ENCODE results near the gene PRKD1. TPM values are rescaled to one million over a fixed set of nuclear protein-coding genes. Genes with fewer than 3 reads are reported as not detected.

The PRKD1 gene
- total RNA-seq, 2 experiments from 2014 or later, result not detected

- CTCF ChIA-PET, result no interaction called here
Observed at GRCh38 chr14:29566194-29566593, 361.5 kb downstream of the PRKD1 start.

GRCh38 chr14:29558516-29558915, 369.1 kb downstream of the PRKD1 start:
- ChIA-PET POLR2A (no interaction called here), CTCF (no interaction called here)
- Mint-ChIP-seq H3K27ac (no peak overlapping the region), H3K36me3 (no peaks in the 10 kb centered on the region), H3K27me3 (no peaks in the 10 kb centered on the region), H3K9me3 (peaks cover 10% of the 10 kb centered on the region), H3K4me3 (no peak overlapping the region), H3K4me1 (ENCODE audit: low read depth) (no peaks in the 10 kb centered on the region)
- no peak for DNase-seq
- intact Hi-C loops (cut with micrococcal nuclease), result no loop called here

More at GRCh38 chr14:29566194-29566593, 361.5 kb downstream of the PRKD1 start:
- Mint-ChIP-seq H3K9me3 (peaks cover 26% of the 10 kb centered on the region), H3K27ac (no peak overlapping the region), H3K4me1 (ENCODE audit: low read depth) (no peaks in the 10 kb centered on the region), H3K36me3 (no peaks in the 10 kb centered on the region), H3K4me3 (no peak overlapping the region), H3K27me3 (no peaks in the 10 kb centered on the region)
- no peak for DNase-seq
- intact Hi-C loops (cut with micrococcal nuclease), result no loop called here
- POLR2A ChIA-PET, result no interaction called here

- no peak overlapping the region for H3K27ac Mint-ChIP-seq
- peaks cover 6% of the 10 kb centered on the region for H3K9me3 Mint-ChIP-seq
- intact Hi-C loops (cut with micrococcal nuclease), result no loop called here
- no peaks in the 10 kb centered on the region for H3K36me3 Mint-ChIP-seq
- ChIA-PET CTCF (no interaction called here), POLR2A (no interaction called here)
- DNase-seq, result no peak
- no peaks in the 10 kb centered on the region for H3K27me3 Mint-ChIP-seq
- no peaks in the 10 kb centered on the region for H3K4me1 Mint-ChIP-seq (ENCODE audit: low read depth)
- no peak overlapping the region for H3K4me3 Mint-ChIP-seq
Observed at GRCh38 chr14:29554335-29554734, 373.3 kb downstream of the PRKD1 start.

DNA sequence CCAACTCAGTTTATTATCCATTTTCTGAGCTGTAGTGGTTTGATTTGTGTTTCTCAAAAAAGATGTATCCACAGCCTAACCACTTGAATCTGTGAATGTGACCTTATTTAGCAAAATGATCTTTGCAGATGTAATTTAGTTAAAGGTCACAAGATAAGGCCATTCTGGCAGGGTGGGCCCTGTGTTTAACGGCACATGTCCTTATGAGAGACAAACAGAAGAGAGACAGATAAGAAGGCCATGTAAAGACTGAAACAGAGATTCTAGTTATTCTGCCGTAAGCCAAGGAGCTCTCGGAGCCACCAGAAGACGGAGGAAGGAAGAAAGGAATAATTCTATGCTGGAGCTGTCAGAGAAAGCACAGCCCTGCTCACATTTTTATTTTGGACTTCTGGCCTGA, 374.2 kb downstream of the PRKD1 start:
- DNase-seq, result no peak
- no peaks in the 10 kb centered on the region for H3K36me3 Mint-ChIP-seq
- no peak overlapping the region for H3K27ac Mint-ChIP-seq
- intact Hi-C loops (cut with micrococcal nuclease), result no loop called here
- H3K9me3 Mint-ChIP-seq, result peaks cover 2% of the 10 kb centered on the region
- no peak overlapping the region for H3K4me3 Mint-ChIP-seq
- no peaks in the 10 kb centered on the region for H3K27me3 Mint-ChIP-seq
- POLR2A ChIA-PET, result no interaction called here
- no peaks in the 10 kb centered on the region for H3K4me1 Mint-ChIP-seq (ENCODE audit: low read depth)
- CTCF ChIA-PET, result no interaction called here

DNA sequence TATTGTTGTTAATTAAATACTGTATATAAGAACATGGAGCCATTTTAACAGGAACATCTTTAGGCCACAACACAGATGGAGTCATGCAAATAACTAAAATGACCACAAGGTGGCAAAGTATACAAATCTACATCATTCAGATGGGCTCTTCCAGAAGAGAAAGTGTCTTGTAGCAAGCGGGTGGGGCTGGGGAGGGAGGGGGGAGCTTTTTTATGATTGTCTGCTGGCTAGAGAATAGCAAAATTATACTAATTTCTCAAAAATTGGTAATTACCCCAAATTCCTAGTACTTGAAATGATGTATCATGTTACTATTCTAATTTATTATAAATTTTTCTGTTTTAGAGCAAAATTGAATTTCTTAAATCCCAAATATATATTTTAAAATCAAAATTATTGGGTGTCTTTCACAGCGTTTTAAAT, 378.7 kb downstream of the PRKD1 start:
- intact Hi-C loops (cut with micrococcal nuclease), result loop anchor here (5.0 kb wide), 1 partner anchor 663 kb away; no protein-coding TSS in a partner anchor
- Mint-ChIP-seq H3K4me1 (ENCODE audit: low read depth) (no peaks in the 10 kb centered on the region), H3K4me3 (no peak overlapping the region), H3K36me3 (no peaks in the 10 kb centered on the region), H3K27ac (no peak overlapping the region), H3K9me3 (no peaks in the 10 kb centered on the region), H3K27me3 (no peaks in the 10 kb centered on the region)
- ChIA-PET POLR2A (no interaction called here), CTCF (interaction anchor here (0.6 to 1.0 kb wide), 3 partner anchors 34 to 668 kb away, joined by 3 to 4 read pairs (median 3); no protein-coding TSS in a partner anchor)
- no peak for DNase-seq

DNA sequence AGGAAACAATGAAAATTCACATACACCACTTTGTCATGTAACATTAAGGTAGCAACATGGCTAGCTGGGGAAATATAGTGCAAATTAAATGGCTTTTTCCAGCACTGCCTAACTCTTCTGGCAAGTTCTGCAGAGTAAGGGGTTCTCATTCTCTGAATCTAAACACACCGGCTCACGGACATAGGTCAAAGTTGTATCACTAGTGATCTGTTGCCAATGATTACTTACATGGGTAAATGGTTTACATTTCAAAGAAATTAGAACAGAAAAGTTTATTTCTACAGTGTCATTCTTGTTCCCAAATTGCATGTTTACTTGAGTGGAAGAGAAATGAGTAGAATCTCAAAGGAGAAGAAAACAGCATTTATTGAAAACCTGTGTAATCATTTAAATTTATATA, 381.9 kb downstream of the PRKD1 start:
- CTCF ChIA-PET, result no interaction called here
- DNase-seq, result no peak
- H3K4me1 Mint-ChIP-seq (ENCODE audit: low read depth), result no peaks in the 10 kb centered on the region
- no peak overlapping the region for H3K27ac Mint-ChIP-seq
- no peaks in the 10 kb centered on the region for H3K27me3 Mint-ChIP-seq
- H3K4me3 Mint-ChIP-seq, result no peak overlapping the region
- no peaks in the 10 kb centered on the region for H3K36me3 Mint-ChIP-seq
- no peaks in the 10 kb centered on the region for H3K9me3 Mint-ChIP-seq
- POLR2A ChIA-PET, result no interaction called here
- intact Hi-C loops (cut with micrococcal nuclease), result loop anchor here (5.0 kb wide), 1 partner anchor 667 kb away; no protein-coding TSS in a partner anchor

- DNase-seq, result no peak
- no peaks in the 10 kb centered on the region for H3K36me3 Mint-ChIP-seq
- H3K4me3 Mint-ChIP-seq, result no peak overlapping the region
- POLR2A ChIA-PET, result no interaction called here
- intact Hi-C loops (cut with micrococcal nuclease), result loop anchor here (5.0 kb wide), 1 partner anchor 785 kb away; no protein-coding TSS in a partner anchor
- CTCF ChIA-PET, result interaction anchor here (0.7 kb wide), 1 partner anchor 759 kb away, joined by 3 read pairs; no protein-coding TSS in a partner anchor
- H3K9me3 Mint-ChIP-seq, result no peaks in the 10 kb centered on the region
- H3K27me3 Mint-ChIP-seq, result no peaks in the 10 kb centered on the region
- no peak overlapping the region for H3K27ac Mint-ChIP-seq
- no peaks in the 10 kb centered on the region for H3K4me1 Mint-ChIP-seq (ENCODE audit: low read depth)
Observed at GRCh38 chr14:29536886-29537511, 390.6 kb downstream of the PRKD1 start.

DNA sequence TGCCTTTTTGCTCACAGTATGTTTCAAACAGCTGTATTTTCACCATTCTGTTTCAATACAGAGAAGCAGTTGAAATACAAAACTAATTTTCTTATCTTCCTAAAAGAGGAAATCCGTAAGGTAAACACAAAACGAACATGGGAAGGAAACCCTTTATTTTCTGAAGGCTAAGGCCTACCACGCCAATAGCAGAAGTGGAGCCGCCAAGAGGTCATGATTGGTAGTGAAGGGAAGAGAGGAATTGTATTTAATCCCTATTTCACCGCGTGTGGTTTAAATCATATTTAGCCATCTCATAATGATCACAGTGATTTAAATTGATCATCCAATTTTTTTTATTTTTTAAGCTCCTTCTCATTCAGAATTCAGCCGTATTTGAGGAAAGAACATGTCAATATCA, 398.2 kb downstream of the PRKD1 start:
- Mint-ChIP-seq H3K27ac (no peak overlapping the region), H3K36me3 (no peaks in the 10 kb centered on the region), H3K9me3 (peaks cover 3% of the 10 kb centered on the region), H3K27me3 (no peaks in the 10 kb centered on the region), H3K4me3 (no peak overlapping the region), H3K4me1 (ENCODE audit: low read depth) (no peaks in the 10 kb centered on the region)
- ChIA-PET POLR2A (no interaction called here), CTCF (no interaction called here)
- intact Hi-C loops (cut with micrococcal nuclease), result no loop called here
- DNase-seq, result no peak

GRCh38 chr14:29528889-29529288, 398.8 kb downstream of the PRKD1 start:
- Mint-ChIP-seq H3K9me3 (peaks cover 3% of the 10 kb centered on the region), H3K4me1 (ENCODE audit: low read depth) (no peaks in the 10 kb centered on the region), H3K4me3 (no peak overlapping the region), H3K27me3 (no peaks in the 10 kb centered on the region), H3K36me3 (no peaks in the 10 kb centered on the region), H3K27ac (no peak overlapping the region)
- POLR2A ChIA-PET, result no interaction called here
- no peak for DNase-seq
- intact Hi-C loops (cut with micrococcal nuclease), result no loop called here
- CTCF ChIA-PET, result no interaction called here

GRCh38 chr14:29527286-29527685, 400.4 kb downstream of the PRKD1 start:
- H3K9me3 Mint-ChIP-seq, result peaks cover 5% of the 10 kb centered on the region
- H3K4me3 Mint-ChIP-seq, result no peak overlapping the region
- intact Hi-C loops (cut with micrococcal nuclease), result no loop called here
- ChIA-PET CTCF (no interaction called here), POLR2A (no interaction called here)
- no peaks in the 10 kb centered on the region for H3K36me3 Mint-ChIP-seq
- DNase-seq, result no peak
- no peak overlapping the region for H3K27ac Mint-ChIP-seq
- H3K4me1 Mint-ChIP-seq (ENCODE audit: low read depth), result no peaks in the 10 kb centered on the region
- no peaks in the 10 kb centered on the region for H3K27me3 Mint-ChIP-seq

Data from activated CD4-positive, alpha-beta memory T cell treated with anti-CD3 and anti-CD28 coated beads for 36 hours (primary cell).